ENCODE results near the gene SMIM24. TPM values are rescaled to one million over a fixed set of nuclear protein-coding genes. Genes with fewer than 3 reads are reported as not detected.

The SMIM24 gene
- total RNA-seq, 1 donor from 2014 or later: 1.7 TPM

- Histone ChIP-seq H2AFZ (replicated peaks) (no peak overlapping the region), H3K79me2 (ENCODE audit: low read depth) (peaks cover 19% of the 10 kb centered on the region), H3K27ac (no peak overlapping the region), H3F3A (ENCODE audit: low read depth) (no peaks in the 10 kb centered on the region), H3K4me3 (no peak overlapping the region), H3K9me3 (ENCODE audit: low read depth) (no peaks in the 10 kb centered on the region), H3K9ac (no peak overlapping the region), H3K36me3 (no peaks in the 10 kb centered on the region), H3K27me3 (no peaks in the 10 kb centered on the region), H4K20me1 (ENCODE audit: low read depth) (no peaks in the 10 kb centered on the region), H3K4me1 (peaks cover 2% of the 10 kb centered on the region), H3K4me2 (no peak overlapping the region)
- TF ChIP-seq EZH2 (IDR thresholded peaks at IDR 0.05) (no peak), CTCF (IDR thresholded peaks at IDR 0.05) (no peak), EZH2phosphoT487 (IDR thresholded peaks at IDR 0.05) (no peak)
- no peak for DNase-seq (ENCODE audit: low spot score)
- no peaks in the 10 kb centered on the region for H3K9me3 Mint-ChIP-seq
- H3K27ac Mint-ChIP-seq: no peak overlapping the region
- H3K4me3 Mint-ChIP-seq: no peak overlapping the region
- no peaks in the 10 kb centered on the region for H3K27me3 Mint-ChIP-seq (ENCODE audit: insufficient read depth, low read depth)
- peaks cover 14% of the 10 kb centered on the region for H3K36me3 Mint-ChIP-seq
- H3K4me1 Mint-ChIP-seq: peaks cover 4% of the 10 kb centered on the region
Measured at GRCh38 chr19:3494559-3494958, 14.2 kb upstream of the SMIM24 start.

GRCh38 chr19:3494051-3494450, 13.7 kb upstream of the SMIM24 start:
- Mint-ChIP-seq H3K36me3 (peaks cover 14% of the 10 kb centered on the region), H3K27ac (no peak overlapping the region), H3K27me3 (ENCODE audit: insufficient read depth, low read depth) (no peaks in the 10 kb centered on the region), H3K9me3 (no peaks in the 10 kb centered on the region), H3K4me3 (no peak overlapping the region), H3K4me1 (peaks cover 2% of the 10 kb centered on the region)
- Histone ChIP-seq H2AFZ (replicated peaks) (no peak overlapping the region), H3K36me3 (no peaks in the 10 kb centered on the region), H4K20me1 (ENCODE audit: low read depth) (no peaks in the 10 kb centered on the region), H3K4me3 (no peak overlapping the region), H3K27ac (no peak overlapping the region), H3K4me1 (no peaks in the 10 kb centered on the region), H3K4me2 (no peak overlapping the region), H3F3A (ENCODE audit: low read depth) (no peaks in the 10 kb centered on the region), H3K9ac (no peak overlapping the region), H3K9me3 (ENCODE audit: low read depth) (no peaks in the 10 kb centered on the region), H3K79me2 (ENCODE audit: low read depth) (peaks cover 14% of the 10 kb centered on the region), H3K27me3 (no peaks in the 10 kb centered on the region)
- DNase-seq (ENCODE audit: low spot score): peak; percentile 57
- TF ChIP-seq EZH2 (IDR thresholded peaks at IDR 0.05) (no peak), CTCF (IDR thresholded peaks at IDR 0.05) (no peak), EZH2phosphoT487 (IDR thresholded peaks at IDR 0.05) (no peak)

GRCh38 chr19:3493651-3494050, 13.3 kb upstream of the SMIM24 start:
- H3K4me1 ChIP-seq: no peaks in the 10 kb centered on the region
- no peaks in the 10 kb centered on the region for H3K9me3 Mint-ChIP-seq
- no peaks in the 10 kb centered on the region for H3K36me3 ChIP-seq
- DNase-seq (ENCODE audit: low spot score): no peak
- H2AFZ ChIP-seq (replicated peaks): no peak overlapping the region
- H3K79me2 ChIP-seq (ENCODE audit: low read depth): peaks cover 10% of the 10 kb centered on the region
- no peaks in the 10 kb centered on the region for H3K4me1 Mint-ChIP-seq
- H4K20me1 ChIP-seq (ENCODE audit: low read depth): no peaks in the 10 kb centered on the region
- H3K4me2 ChIP-seq: no peak overlapping the region
- H3K27ac ChIP-seq: no peak overlapping the region
- no peak overlapping the region for H3K27ac Mint-ChIP-seq
- H3K9me3 ChIP-seq (ENCODE audit: low read depth): no peaks in the 10 kb centered on the region
- H3K4me3 ChIP-seq: no peak overlapping the region
- H3K27me3 ChIP-seq: no peaks in the 10 kb centered on the region
- no peak overlapping the region for H3K9ac ChIP-seq
- peaks cover 16% of the 10 kb centered on the region for H3K36me3 Mint-ChIP-seq
- TF ChIP-seq EZH2 (IDR thresholded peaks at IDR 0.05) (no peak), CTCF (IDR thresholded peaks at IDR 0.05) (no peak), EZH2phosphoT487 (IDR thresholded peaks at IDR 0.05) (no peak)
- H3K27me3 Mint-ChIP-seq (ENCODE audit: insufficient read depth, low read depth): no peaks in the 10 kb centered on the region
- no peak overlapping the region for H3K4me3 Mint-ChIP-seq
- H3F3A ChIP-seq (ENCODE audit: low read depth): no peaks in the 10 kb centered on the region

All from neural progenitor cell (in vitro differentiated cells).